Measurements from ENCODE around the gene PEPD.

- TF ChIP-seq CTCF (IDR thresholded peaks at IDR 0.05) (no peak), POLR2A (IDR thresholded peaks at IDR 0.05) (no peak)
These were observed 21.7 kb downstream of the PEPD start for GRCh38 chr19:33499671-33500506.

Measured in Peyer's patch (tissue), 4 donors.